SK-N-SH treated with all-trans-retinoic acid at 6 μM for 48 hours (cell line): Measurements from ENCODE around the gene NACA2.

ENCODE experiments used
- ARNTL ChIP-seq: fragments of 450-650 bp; formaldehyde crosslinking; IDR thresholded peaks from 2 replicates; pipeline ENCODE4 v1.5.0; 2020; ENCODE audit warnings: low read depth, mild to moderate bottlenecking, moderate library complexity, borderline replicate concordance
- CSDC2 ChIP-seq: fragments of 250-450 bp; sonication (Bioruptor Pico); IDR thresholded peaks from 2 replicates; pipeline ENCODE4 v1.5.0; 2020; ENCODE audit warnings: mild to moderate bottlenecking, moderate library complexity
- CSRNP3 ChIP-seq: fragments of 250-450 bp; sonication (Bioruptor Pico); IDR thresholded peaks from 2 replicates; pipeline ENCODE4 v1.5.1; 2021; ENCODE audit warnings: mild to moderate bottlenecking, moderate library complexity
- ESRRG ChIP-seq: fragments of 250-450 bp; sonication (Bioruptor Pico); IDR thresholded peaks from 2 replicates; pipeline ENCODE4 v1.6.1; 2021; ENCODE audit warnings: mild to moderate bottlenecking
- ISL1 ChIP-seq: fragments of 250-450 bp; sonication (Bioruptor Pico); IDR thresholded peaks from 2 replicates; pipeline ENCODE4 v2.1.2; 2022; ENCODE audit warnings: mild to moderate bottlenecking, moderate library complexity
- OSR1 ChIP-seq: fragments of 250-450 bp; sonication (Bioruptor Pico); IDR thresholded peaks from 2 replicates; pipeline ENCODE4 v1.8.0; 2022; ENCODE audit warnings: moderate library complexity, mild to moderate bottlenecking, inconsistent platforms
- PATZ1 ChIP-seq: fragments of 250-450 bp; sonication (Bioruptor Pico); IDR thresholded peaks from 2 replicates; pipeline ENCODE4 v1.8.0; 2020; ENCODE audit warnings: mild to moderate bottlenecking, moderate library complexity, borderline replicate concordance
- SNAI2 ChIP-seq: fragments of 250-450 bp; sonication (Bioruptor Pico); IDR thresholded peaks from 2 replicates; pipeline ENCODE4 v1.5.0; 2020; ENCODE audit warnings: mild to moderate bottlenecking, moderate library complexity
- TCF4 ChIP-seq: fragments of 250-450 bp; sonication (Bioruptor Pico); IDR thresholded peaks from 2 replicates; pipeline ENCODE4 v1.8.0; 2021; ENCODE audit warnings: mild to moderate bottlenecking, moderate library complexity, borderline replicate concordance
- TOX ChIP-seq: fragments of 250-450 bp; sonication (Bioruptor Pico); IDR thresholded peaks from 2 replicates; pipeline ENCODE4 v1.8.0; 2021; ENCODE audit warnings: mild to moderate bottlenecking, moderate library complexity, borderline replicate concordance
- ZFP3 ChIP-seq: fragments of 250-450 bp; sonication (Bioruptor Pico); IDR thresholded peaks from 2 replicates; pipeline ENCODE4 v1.5.0; 2020; ENCODE audit warnings: mild to moderate bottlenecking, moderate library complexity
- ZNF8 ChIP-seq: fragments of 450-650 bp; formaldehyde crosslinking; IDR thresholded peaks from 2 replicates; pipeline ENCODE4 v1.5.0; 2020; ENCODE audit warnings: mild to moderate bottlenecking, moderate library complexity
- TF ChIP-seq, protein P1 (sequence below): fragments of 250-450 bp; sonication (Bioruptor Pico); IDR thresholded peaks from 2 replicates; pipeline ENCODE4 v1.5.1; 2020; ENCODE audit warnings: low read depth, mild to moderate bottlenecking, moderate library complexity

DNA sequence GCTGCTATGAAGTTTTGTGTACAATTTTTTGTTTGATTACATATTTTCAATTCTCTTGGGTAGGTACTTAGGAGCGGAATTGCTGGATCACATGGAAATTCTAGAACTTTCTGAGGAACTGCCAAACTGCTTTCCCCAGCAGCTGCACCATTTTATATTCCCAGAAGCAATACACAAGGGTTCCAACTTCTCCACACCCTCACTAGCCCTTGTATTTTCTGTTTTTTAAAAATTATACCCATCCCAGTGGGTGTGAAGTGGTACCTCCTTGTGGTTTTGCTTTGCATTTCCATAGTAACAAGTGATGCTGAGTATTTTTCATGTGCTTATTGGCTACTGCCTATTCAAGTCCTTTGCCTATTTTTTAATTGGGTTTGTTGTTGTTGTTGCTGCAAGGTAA lies 20.9 kb downstream of the NACA2 start:
- TF ChIP-seq ZNF8 (CRISPR knock-in tag): no peak
- TF ChIP-seq ISL1: no peak
- no peak for TF ChIP-seq PATZ1 (CRISPR knock-in tag)
- no peak for TF ChIP-seq CSDC2 (CRISPR knock-in tag)
- TF ChIP-seq OSR1 (CRISPR knock-in tag): no peak
- TF ChIP-seq ESRRG: no peak
- TF ChIP-seq, protein P1, sequence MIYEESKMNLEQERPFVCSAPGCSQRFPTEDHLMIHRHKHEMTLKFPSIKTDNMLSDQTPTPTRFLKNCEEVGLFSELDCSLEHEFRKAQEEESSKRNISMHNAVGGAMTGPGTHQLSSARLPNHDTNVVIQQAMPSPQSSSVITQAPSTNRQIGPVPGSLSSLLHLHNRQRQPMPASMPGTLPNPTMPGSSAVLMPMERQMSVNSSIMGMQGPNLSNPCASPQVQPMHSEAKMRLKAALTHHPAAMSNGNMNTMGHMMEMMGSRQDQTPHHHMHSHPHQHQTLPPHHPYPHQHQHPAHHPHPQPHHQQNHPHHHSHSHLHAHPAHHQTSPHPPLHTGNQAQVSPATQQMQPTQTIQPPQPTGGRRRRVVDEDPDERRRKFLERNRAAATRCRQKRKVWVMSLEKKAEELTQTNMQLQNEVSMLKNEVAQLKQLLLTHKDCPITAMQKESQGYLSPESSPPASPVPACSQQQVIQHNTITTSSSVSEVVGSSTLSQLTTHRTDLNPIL (CRISPR knock-in tag): no peak
- no peak for TF ChIP-seq ARNTL (CRISPR knock-in tag)
- no peak for TF ChIP-seq TCF4 (CRISPR knock-in tag)
- TF ChIP-seq SNAI2 (CRISPR knock-in tag): no peak
- TF ChIP-seq CSRNP3 (CRISPR knock-in tag): no peak
- no peak for TF ChIP-seq ZFP3 (CRISPR knock-in tag)
- no peak for TF ChIP-seq TOX
